ENCODE data around the gene MEX3A.

DNA sequence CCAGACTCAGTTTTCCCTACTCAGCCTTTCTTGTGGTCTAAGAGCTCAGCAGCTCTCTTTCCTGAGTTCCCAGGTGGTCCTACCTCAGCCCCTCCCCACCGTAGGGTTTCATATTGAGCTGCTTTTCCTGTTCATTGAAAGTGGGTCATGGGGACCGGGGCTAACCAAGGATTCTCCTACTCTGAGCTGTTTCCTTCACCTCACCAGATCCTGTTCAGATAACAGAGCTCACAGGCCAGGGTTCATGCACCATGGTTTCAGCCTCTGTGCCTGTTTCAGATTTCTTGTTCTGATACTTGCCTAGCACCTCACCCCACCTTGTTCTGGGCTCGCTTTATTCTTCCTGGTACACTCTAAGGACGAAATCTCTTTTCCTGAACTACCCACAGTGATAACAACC, 37.2 kb downstream of the MEX3A start:
- TF ChIP-seq, protein P1, sequence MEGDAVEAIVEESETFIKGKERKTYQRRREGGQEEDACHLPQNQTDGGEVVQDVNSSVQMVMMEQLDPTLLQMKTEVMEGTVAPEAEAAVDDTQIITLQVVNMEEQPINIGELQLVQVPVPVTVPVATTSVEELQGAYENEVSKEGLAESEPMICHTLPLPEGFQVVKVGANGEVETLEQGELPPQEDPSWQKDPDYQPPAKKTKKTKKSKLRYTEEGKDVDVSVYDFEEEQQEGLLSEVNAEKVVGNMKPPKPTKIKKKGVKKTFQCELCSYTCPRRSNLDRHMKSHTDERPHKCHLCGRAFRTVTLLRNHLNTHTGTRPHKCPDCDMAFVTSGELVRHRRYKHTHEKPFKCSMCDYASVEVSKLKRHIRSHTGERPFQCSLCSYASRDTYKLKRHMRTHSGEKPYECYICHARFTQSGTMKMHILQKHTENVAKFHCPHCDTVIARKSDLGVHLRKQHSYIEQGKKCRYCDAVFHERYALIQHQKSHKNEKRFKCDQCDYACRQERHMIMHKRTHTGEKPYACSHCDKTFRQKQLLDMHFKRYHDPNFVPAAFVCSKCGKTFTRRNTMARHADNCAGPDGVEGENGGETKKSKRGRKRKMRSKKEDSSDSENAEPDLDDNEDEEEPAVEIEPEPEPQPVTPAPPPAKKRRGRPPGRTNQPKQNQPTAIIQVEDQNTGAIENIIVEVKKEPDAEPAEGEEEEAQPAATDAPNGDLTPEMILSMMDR (IDR thresholded peaks at IDR 0.05): no peak
- no peak for TF ChIP-seq POLR2A (IDR thresholded peaks at IDR 0.05)

All from sigmoid colon (tissue), 3 donors.